Pancreas (tissue), 10 donors: ENCODE measurements around the gene ARGFX. TPM values are rescaled to one million over a fixed set of nuclear protein-coding genes. Genes with fewer than 3 reads are reported as not detected.

Experiments
- ATAC-seq, 4 donors: fragments of 200-7000 bp; cut with Tn5 transposase; one replicate each; pipeline versions ENCODE4 v1.8.0 to v1.9.1; 2020; ENCODE audit warnings: mild to moderate bottlenecking in 4 of 4, moderate library complexity in 4 of 4
- DNase-seq, 6 donors: peaks; one replicate each; pipeline ENCODE4 v3.0.0-alpha.2; 2020
- FAIRE-seq: peaks from 2 replicates; lab custom pipeline; 2012; peaks lifted over from hg19 to GRCh38; lab: Jason Lieb, UNC
- H3K27ac ChIP-seq, 4 donors: fragments of 200-600 bp; sonication (generic); 1 replicate in 3 of 4; 2 replicates in 1 of 4; pipeline versions ENCODE4 v1.5.0 to v1.8.0; 2020
- H3K27me3 ChIP-seq, 4 donors: fragments of 200-600 bp; one replicate each; pipeline ENCODE4 v1.8.0; 2021
- H3K36me3 ChIP-seq, 3 donors: fragments of 200-600 bp; sonication (generic) in 1 of 3; one replicate each; pipeline versions ENCODE4 v1.5.0 to v1.8.0; 2020 to 2021
- H3K4me1 ChIP-seq, 3 donors: fragments of 200-600 bp; one replicate each; pipeline ENCODE4 v1.8.0; 2021
- H3K4me3 ChIP-seq, 4 donors: fragments of 200-600 bp; sonication (generic) in 2 of 4; one replicate each; pipeline versions ENCODE4 v1.5.0 to v1.8.0; 2020 to 2021
- H3K9me3 ChIP-seq, 4 donors: fragments of 200-600 bp; one replicate each; pipeline ENCODE4 v1.8.0; 2021
- WGBS, 2 donors: extraction: QIAGEN DNeasy Blood & Tissue Kit; methylation state at CpG; one replicate each; pipeline ENCODE4 v1.1.7; 2013; 5-methylcytosine and 5-hydroxymethylcytosine counted together
- intact Hi-C, 3 donors: fragments of 100-400 bp; cut with DNase I; formaldehyde crosslinking; loops; one replicate each; pipeline versions ENCODE4 v1.11.1 to v1.14.2; 2022
- polyA plus RNA-seq, 2 donors: library from polyadenylated mRNA; stranded (reverse); fragments of 200-250 nt; gene quantifications; one replicate each; pipeline ENCODE4 v1.2.3, GENCODE V29; 2013
- total RNA-seq, 6 donors: library from RNA; stranded (reverse); fragmentation: NEBNext Ultra II Directional in 4 of 6; extraction: Animal tissue kit (Norgen Biotek cat#: 25700) in 4 of 6; gene quantifications; one replicate each; pipeline versions ENCODE4 v1.2.1 to v1.2.4, GENCODE V29; 2021 to 2023
- TF ChIP-seq, protein P1 (sequence below), 4 donors: fragments of 200-600 bp; sonication (generic) in 3 of 4; IDR thresholded peaks; one replicate each; pipeline versions ENCODE4 v1.5.0 to v1.8.0; 2021; ENCODE audit warnings: antibody characterized with exemption in 4 of 4
- donor health status: healthy with polysubstance abuse.
- donor health status: DM: no; HTN: no; CAD: no; lungs with moderate emphysema.
- donor health status: DM: no; HTN: no; CAD: no.
- donor health status: control.
- donor health status: control.
- donor health status: Bipolar disorder and iron deficiency.
- donor health status: DM: yes; HTN: yes; CAD: no.
- donor health status: DM: no; HTN: no; CAD: no.
- donor health status: DM: no; HTN: no; CAD: no.
- donor health status: DM: yes; HTN: yes; CAD: no.

Gene ARGFX
- total and polyA plus RNA-seq, 8 donors, result not detected

- Histone ChIP-seq H3K9me3 (no peaks in the 10 kb centered on the region), H3K27me3 (no peaks in the 10 kb centered on the region), H3K4me3 (no peak overlapping the region), H3K27ac (no peak overlapping the region), H3K36me3 (no peaks in the 10 kb centered on the region), H3K4me1 (peaks cover 0 to 5% (median 0%) of the 10 kb centered on the region in 3 donors)
- DNase-seq, result no peak
- TF ChIP-seq, protein P1, sequence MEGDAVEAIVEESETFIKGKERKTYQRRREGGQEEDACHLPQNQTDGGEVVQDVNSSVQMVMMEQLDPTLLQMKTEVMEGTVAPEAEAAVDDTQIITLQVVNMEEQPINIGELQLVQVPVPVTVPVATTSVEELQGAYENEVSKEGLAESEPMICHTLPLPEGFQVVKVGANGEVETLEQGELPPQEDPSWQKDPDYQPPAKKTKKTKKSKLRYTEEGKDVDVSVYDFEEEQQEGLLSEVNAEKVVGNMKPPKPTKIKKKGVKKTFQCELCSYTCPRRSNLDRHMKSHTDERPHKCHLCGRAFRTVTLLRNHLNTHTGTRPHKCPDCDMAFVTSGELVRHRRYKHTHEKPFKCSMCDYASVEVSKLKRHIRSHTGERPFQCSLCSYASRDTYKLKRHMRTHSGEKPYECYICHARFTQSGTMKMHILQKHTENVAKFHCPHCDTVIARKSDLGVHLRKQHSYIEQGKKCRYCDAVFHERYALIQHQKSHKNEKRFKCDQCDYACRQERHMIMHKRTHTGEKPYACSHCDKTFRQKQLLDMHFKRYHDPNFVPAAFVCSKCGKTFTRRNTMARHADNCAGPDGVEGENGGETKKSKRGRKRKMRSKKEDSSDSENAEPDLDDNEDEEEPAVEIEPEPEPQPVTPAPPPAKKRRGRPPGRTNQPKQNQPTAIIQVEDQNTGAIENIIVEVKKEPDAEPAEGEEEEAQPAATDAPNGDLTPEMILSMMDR (IDR thresholded peaks at IDR 0.05), result no peak
- intact Hi-C loops, result no loop called here
- FAIRE-seq, result no peak
- ATAC-seq, result no peak
Measured at GRCh38 chr3:121542924-121543323, 24.8 kb upstream of the ARGFX start.

DNA sequence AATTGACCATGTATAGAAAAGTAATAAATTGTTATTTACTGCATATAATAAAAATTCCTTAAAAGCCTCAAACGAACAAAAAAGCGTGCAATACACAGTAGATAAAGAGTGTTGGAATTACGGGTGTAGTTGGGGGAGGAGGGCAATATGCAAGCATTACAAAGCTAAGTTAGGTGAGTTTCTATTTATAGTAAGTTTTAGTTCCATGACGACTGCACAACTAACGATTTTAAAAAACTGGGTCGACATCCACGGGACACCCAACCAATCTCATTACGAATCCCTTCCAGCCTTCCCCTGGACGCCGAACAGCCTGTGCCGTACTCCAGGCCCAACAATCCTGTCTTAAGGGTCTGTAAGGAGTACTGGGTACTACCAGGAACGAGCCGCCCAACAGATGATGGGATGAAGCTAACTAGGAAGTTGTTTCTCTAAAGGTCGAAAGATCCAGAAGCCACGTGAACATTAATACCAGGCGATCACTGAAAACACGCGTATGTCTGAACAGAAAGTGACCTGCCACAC is 22.6 kb upstream of the ARGFX start:
- Histone ChIP-seq H3K9me3 (no peaks in the 10 kb centered on the region), H3K36me3 (no peaks in the 10 kb centered on the region), H3K27ac (no peak overlapping the region), H3K4me1 (peaks cover 0 to 5% (median 0%) of the 10 kb centered on the region in 3 donors), H3K27me3 (no peaks in the 10 kb centered on the region), H3K4me3 (peak overlapping the region; percentile 33 to 65 (median 50))
- no peak for ATAC-seq
- intact Hi-C loops, result no loop called here
- no peak for DNase-seq
- TF ChIP-seq, protein P1 (IDR thresholded peaks at IDR 0.05), result no peak
- WGBS, 2 donors, result 3% methylated on average over 18 of the region's 18 CpGs
- no peak for FAIRE-seq

GRCh38 chr3:121545574-121546455 is 21.9 kb upstream of the ARGFX start, which contains the start of gene POLQ:
Gene POLQ, minus strand, starts transcription at chr3:121545988. Its CDS starts 111 bp downstream, at chr3:121545877.
- Histone ChIP-seq H3K9me3 (no peaks in the 10 kb centered on the region), H3K36me3 (no peaks in the 10 kb centered on the region), H3K4me3 (peak within 1 kb of the TSS; percentile 33 to 65 (median 50)), H3K27ac (peak within 1 kb of the TSS in 3 of 4 donors; percentile 33 to 79 (median 64)), H3K27me3 (no peaks in the 10 kb centered on the region), H3K4me1 (peaks cover 0 to 5% (median 0%) of the 10 kb centered on the region in 3 donors)
- FAIRE-seq, result peak; percentile 34
- peak; percentile 84 to 94 (median 88) for DNase-seq
- TF ChIP-seq, protein P1 (IDR thresholded peaks at IDR 0.05), result no peak
- WGBS, 2 donors, result 0% methylated on average over 42 of the region's 42 CpGs
- peak; percentile 99 to 100 (median 99) for ATAC-seq
- intact Hi-C loops, result no loop called here

GRCh38 chr3:121552379-121552778 is 15.4 kb upstream of the ARGFX start:
- TF ChIP-seq, protein P1 (IDR thresholded peaks at IDR 0.05), result no peak
- WGBS, 2 donors, result 39 to 41% methylated on average over 4 of the region's 4 CpGs
- H3K36me3 ChIP-seq, result no peaks in the 10 kb centered on the region
- no peaks in the 10 kb centered on the region for H3K4me1 ChIP-seq
- no peak for DNase-seq
- H3K27me3 ChIP-seq, result no peaks in the 10 kb centered on the region
- ATAC-seq, result no peak
- H3K4me3 ChIP-seq, result no peak overlapping the region
- no peaks in the 10 kb centered on the region for H3K9me3 ChIP-seq
- FAIRE-seq, result no peak
- intact Hi-C loops, result no loop called here
- no peak overlapping the region for H3K27ac ChIP-seq
